NOMO-1 (cell line): Measurements from ENCODE around the gene ARL3.
"Not testable (repeated sequence)": the region's sequence is repeated elsewhere in the genome, so short reads cannot be mapped to it uniquely, and the experiment has no call there.

Experiments used
- DNase-seq, 2 experiments: peaks; one replicate each; lab custom pipeline; 2025; ENCODE audit not compliant: unreplicated experiment in 2 of 2; lab: John Stamatoyannopoulos, UW

Gene ARL3

DNA sequence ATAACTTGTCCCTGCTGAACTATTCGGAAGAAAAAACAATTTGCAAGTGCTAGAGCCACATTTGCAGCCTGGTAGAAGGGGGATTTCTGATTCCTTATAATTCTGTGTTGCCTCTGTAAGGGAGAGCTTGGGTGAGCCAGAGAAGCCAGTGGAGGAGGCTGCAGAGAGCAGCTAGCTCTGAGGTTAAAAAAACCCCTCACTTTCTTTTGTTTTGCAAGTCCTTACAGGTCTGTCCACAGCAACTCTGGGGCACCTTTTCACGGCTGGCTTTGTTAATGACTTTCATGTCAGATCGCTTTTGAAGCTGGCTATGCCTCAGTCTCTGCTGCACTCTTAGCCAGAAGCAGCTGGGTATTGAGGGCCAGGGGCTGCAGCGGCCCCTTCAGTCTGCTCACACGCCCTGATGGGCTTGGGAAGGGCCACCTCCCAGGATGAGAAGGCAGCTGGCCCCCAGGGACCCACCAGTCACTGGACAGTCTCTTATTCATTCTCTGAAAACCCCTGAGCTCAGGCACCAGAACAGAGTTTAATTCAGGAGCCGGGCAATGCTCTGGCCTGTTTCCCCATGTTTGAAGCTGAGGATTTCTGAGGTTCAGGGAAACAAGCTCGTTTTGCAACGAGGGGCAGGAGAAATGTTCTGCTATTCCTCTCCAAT is 39.1 kb downstream of the ARL3 start:
- DNase-seq: no peak

DNA sequence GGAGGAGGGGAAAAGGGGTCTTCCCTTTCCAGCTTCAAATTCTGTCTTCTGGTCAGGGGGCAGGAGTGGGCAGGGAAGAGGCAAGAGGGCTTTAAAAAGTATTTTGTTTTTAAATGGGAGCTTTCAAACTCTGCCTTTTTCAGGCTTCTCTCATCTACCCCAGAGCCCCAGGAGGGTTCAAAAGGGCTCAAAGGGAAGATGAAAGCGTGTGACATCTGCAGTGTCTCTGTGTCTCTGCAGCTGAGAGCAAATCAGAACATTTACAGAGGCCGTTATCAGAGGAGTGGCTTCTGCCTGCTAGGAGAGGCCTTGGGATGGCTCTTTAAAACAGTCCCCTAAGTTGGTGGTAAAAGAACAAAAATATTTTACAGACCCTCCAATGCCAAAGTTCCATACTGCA is 39.6 kb downstream of the ARL3 start:
- no peak for DNase-seq

DNA sequence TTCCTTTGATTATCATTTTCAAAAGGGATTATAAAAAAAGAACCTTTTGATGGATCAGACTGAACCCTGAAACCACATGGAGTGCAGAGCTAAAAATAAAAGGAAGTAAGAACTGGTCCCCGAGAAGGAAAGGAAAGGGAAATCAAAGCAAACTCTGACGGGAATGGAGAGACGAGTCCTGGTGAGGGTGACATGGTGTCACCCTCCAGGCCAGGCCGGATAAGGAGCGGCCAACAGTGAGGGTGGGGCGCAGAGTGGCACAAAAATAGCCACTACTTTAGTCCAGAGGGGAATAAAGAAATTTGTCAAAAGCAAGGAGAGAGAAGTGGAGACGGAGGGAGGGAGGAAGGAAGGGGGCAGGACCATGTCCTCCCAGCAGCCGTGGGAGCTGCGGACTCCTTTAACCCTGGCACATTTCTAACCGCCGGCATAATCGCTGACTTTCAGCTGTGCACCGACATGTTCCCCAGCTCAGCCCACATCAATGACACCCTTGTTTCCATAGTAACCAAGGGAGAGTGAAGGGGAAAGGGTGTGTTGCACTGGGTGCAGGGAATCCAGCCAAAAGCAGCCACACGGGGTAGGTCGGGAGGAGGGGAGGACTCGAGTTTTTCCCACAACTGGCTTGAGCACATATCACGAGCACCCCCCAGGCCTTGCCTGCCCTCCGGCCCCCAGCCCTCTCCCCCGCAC is 40.2 kb downstream of the ARL3 start:
- DNase-seq: peak in 1 of 2 experiments; percentile 13

GRCh38 chr10:102673236-102673818 is 40.9 kb downstream of the ARL3 start:
- DNase-seq: no peak

GRCh38 chr10:102670871-102671434 is 43.2 kb downstream of the ARL3 start:
- no peak for DNase-seq

DNA sequence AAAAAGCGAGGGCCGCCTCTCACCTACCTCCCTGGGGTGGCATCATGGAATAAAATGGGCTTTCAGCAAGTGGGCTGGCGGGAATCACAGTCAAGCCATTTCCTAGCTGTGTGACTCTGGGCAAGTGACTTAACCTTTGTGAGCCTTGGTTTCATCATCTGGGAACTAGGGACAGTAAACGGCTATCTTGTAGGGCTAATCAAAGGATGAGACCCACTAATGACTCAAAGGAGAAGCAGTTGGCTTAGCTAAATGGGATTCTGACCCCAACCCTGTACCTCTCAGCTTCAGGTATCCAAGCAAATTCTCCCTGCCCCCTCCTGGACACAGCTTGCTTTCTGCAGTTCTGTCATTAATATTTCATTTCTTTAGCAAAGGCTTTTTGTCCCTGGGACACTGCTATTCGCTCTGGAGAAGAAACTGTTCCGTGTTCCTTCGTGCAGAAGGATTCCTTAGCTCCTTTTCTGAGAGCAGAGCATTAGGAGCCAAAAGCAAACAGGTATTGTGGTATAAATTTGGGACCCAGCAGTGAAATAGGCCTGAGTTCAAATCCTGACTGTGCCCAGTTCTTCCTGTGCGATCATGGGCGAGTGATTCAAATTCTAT is 44.0 kb downstream of the ARL3 start:
- DNase-seq: no peak

GRCh38 chr10:102669206-102670064 is 44.8 kb downstream of the ARL3 start:
- no peak for DNase-seq

DNA sequence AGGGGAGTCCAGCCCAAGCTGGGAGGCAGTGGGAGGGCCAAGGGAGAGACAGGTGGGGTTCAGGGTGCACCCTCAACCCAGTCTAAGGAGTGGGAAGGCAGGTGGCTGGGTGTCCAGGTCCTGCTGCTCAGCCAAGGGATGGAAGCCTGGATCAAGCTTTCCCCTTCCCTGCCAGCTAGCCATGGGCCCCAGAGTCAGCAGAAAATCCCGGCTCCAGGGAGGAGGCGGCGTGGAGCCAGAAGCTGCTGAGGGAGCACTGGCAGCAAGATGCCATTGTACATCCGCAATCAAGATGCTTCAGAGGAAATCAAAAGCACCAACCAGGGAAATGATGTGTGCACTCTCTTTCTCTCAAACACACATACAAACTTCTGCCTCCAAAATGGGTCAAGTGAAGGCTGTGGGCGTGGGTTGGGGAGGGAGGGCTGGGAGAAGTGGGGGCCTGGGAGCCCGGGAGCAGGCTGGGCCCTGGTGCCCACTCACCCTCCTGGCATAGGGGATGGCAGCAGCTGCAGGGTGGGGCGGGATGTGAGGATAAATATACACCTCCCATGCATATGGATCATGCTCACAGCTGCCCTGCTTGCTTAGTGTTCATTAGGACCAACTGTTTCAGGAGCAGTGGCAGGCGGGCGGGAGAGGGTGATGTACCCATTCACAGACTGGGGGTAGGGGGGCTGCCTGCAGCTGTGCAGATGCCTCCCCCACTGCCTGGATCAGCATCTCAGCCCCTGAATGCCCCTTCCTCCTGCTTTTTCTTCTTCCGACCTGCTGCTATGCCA is 45.7 kb downstream of the ARL3 start:
- DNase-seq: no peak

DNA sequence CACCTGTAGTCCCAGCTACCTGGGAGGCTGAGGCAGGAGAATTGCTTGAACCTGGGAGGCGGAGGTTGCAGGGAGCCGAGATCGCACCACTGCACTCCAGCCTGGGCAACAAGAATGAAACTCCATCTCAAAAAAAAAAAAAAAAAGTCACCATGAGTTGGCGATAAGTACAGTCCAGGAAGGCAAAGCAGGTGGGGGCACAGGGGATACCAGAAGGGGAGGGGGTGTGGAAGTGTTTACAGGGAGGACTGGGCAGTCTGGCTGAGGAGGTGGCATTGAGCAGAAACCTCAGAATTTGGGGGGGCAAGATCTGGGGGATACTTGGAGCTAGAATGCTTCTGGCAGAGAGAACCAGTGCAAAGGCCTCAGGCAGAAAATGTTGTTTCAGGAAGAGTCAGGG is 46.8 kb downstream of the ARL3 start:
- not testable (repeated sequence) for DNase-seq

GRCh38 chr10:102665904-102666509 is 48.2 kb downstream of the ARL3 start:
- no peak for DNase-seq

DNA sequence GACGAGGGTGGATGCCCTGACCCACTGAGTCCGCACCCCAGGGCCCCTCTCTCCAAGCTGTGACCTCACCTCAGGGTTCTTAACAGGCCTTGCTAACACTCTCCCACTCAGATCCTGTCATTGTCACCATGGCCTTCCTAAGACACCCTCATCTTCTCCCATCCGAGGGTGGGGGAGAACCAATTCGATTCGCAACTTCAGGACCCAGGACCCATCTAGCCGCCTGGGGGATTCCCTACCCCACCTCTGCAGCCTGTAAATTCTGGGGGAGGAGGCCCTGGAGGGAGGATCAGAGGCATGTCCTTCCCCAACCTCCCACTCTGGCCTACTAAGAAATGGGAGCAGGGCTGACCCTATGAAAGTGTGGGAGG is 52.6 kb downstream of the ARL3 start:
- no peak for DNase-seq

- no peak for DNase-seq
Observed at GRCh38 chr10:102660888-102661657, 53.1 kb downstream of the ARL3 start.

GRCh38 chr10:102658802-102659201 is 55.4 kb downstream of the ARL3 start:
- DNase-seq: no peak

DNA sequence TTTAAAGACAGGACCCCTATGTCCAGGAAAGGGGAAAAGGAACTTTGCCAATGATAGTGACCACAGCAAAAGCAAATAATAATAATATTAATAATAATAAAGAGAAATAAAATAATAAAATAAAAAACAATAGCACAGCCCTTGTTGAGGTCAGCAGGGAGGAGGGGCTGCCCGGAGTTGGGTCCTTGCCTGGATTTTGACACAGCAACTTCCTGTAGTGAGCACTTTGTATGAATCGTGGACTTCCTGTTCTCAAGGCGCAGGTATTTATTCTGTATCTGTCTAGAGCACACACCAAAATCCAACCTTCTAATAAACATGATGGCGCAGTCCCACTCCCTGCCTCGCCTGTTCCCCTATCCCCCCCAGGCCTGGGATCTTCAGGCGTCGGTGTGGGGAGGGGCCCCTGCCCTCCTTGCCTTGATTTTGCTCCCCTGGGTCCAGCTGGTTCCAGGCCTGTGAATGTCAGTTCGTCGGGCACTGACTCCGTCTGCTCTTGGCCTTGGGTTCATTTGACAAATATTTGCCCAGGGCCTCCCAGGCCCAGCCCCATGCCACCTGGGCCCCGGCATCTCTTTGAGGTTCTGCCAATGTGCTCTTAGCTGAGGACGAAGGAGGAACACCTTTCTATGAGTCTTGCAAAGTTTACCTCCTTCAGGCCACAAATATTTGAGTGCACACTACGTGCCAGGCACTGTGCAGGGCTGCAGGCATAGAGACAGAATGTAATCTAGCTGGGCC is 56.0 kb downstream of the ARL3 start:
- DNase-seq: no peak

GRCh38 chr10:102657451-102657850 is 56.7 kb downstream of the ARL3 start:
- DNase-seq: no peak

DNA sequence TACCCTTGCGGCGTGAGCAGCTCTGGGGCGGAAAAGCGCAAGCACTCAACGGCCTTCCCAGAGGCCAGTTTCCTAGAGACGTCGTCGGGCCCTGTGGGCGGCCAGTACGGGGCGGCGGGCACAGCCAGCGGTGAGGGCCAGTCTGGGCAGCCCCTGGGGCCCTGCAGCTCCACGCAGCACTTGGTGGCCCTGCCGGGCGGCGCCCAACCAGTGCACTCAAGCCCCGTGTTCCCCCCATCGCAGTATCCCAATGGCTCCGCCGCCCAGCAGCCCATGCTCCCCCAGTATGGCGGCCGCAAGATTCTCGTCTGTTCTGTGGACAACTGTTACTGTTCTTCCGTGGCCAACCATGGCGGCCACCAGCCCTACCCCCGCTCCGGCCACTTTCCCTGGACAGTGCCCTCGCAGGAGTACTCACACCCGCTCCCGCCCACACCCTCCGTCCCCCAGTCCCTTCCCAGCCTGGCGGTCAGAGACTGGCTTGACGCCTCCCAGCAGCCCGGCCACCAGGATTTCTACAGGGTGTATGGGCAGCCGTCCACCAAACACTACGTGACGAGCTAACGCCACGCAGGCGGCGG is 57.3 kb downstream of the ARL3 start:
- no peak for DNase-seq

DNA sequence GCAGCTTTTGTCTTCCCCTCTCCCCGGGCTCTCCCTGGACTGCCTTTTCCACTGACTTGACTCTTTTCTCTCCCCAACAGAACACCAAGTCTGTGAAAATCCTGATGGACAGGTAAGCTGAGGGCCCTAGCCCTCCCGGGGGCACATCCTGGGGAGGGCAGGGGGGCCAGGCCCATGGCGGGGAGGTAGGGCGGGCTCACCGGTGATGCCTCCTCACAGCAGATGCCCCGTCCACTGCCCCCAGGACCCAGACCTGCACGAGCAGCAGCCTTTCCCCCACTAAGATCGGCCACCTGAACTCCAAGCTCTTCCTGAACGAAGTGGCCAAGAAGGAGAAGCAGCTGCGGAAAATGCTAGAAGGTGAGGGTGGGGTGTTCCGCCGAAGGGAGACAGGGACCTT is 58.2 kb downstream of the ARL3 start:
- DNase-seq: no peak

DNA sequence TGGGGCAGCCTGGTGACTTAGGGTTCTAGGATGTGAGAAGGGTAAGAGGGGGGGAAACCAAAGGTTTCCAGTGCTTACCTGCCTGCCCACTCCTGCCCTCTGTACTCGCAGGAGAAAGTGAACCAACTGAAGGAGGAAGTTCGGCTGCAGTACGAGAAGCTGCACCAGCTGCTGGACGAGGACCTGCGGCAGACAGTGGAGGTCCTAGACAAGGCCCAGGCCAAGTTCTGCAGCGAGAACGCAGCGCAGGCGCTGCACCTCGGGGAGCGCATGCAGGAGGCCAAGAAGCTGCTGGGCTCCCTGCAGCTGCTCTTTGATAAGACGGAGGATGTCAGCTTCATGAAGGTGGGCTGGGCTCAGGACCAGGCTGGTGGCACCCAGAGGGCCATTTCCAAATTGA is 59.2 kb downstream of the ARL3 start:
- DNase-seq: no peak
